Mesenteric fat pad (tissue), 1 donor: ENCODE data around the gene RBKS. TPM values are rescaled to one million over a fixed set of nuclear protein-coding genes. Genes with fewer than 3 reads are reported as not detected.

Experiments used
- DNase-seq: peaks from one replicate; pipeline ENCODE4 v3.0.0-alpha.2; 2020; ENCODE audit warnings: low spot score
- long read RNA-seq: library from polyadenylated mRNA; unstranded; transcript quantifications from one replicate; pipeline ENCODE4 v2.0.0, GENCODE V29; 2020
- total RNA-seq: library from RNA; stranded (reverse); fragmentation: NEBNext Ultra II Directional; extraction: Animal tissue kit (Norgen Biotek cat#: 25700); gene quantifications from one replicate; pipeline ENCODE4 v1.2.1, GENCODE V29; 2021
- donor health status: DM: yes; HTN: yes; CAD: no.

The RBKS gene
- total RNA-seq: 6.5 TPM
- long read RNA-seq, partial matches to known transcripts: 1 of 4 reads
- long read RNA-seq, other reads (novel, unspliced or antisense): 0 of 4 reads

DNA sequence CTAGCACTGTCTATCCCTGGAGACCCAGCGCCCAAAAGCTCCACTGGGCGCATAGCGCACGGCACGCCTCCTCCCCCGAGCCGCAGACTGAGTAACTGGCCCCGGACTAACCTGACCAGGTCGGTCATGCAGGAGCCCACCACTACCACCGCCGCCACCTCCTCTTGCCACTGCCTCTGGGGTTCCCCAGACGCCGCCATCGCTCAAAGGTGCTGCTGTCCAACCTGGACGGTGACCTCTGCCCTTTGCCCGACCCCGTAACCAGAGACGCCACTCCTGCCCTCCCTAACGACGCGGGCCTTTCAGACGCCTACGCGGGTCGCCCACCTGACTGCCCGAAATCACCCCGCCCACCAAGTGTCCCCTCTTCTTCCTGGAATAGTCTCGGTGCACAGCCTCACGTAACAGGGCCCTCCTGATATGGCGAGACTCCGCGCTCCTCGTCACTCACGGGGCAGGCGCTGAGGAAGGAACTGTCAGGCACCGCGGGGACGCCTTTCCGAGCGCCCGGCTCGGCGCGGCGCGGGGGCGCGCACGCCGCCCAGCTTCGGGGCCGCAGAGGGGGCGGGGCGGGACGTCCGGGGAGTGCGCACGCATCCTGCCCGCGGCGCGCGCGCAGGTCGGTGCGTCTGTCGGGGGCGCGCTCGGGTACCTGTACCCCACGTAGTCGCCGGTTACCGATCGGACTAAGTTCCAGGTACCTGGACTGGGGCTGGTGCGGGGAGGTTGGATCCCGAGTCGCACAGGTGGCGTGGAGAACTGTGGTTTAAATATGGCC is at the start of gene RBKS, which contains the start of gene BABAM2:
Gene RBKS (minus strand): TSS at position 242 of the 778 bp plus-strand sequence. CDS start 42 bp downstream, at position 200.
Gene BABAM2 (plus strand): TSS at position 584 of the 778 bp plus-strand sequence. CDS start 3,828 bp downstream, outside the sequence.
- peak; percentile 97 for DNase-seq

DNA sequence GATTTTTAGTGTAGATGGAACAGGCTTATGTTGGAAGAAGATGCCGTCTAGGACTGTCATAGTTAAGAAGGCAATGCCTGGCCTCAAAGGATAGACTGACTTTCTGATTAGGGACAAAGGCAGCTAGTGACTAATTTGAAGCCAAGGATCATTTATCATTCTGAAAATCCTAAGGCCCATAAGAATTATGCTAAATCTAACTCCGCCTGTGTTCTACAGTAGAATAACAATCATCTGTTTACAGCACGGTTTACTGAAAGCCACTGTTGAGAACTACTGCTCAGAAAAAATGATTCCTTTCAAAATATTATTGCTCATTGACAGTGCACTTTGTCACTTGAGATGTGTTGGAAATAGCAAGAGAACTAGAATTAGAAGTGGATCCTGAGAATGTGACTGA is 44.8 kb upstream of the RBKS start:
- no peak for DNase-seq

DNA sequence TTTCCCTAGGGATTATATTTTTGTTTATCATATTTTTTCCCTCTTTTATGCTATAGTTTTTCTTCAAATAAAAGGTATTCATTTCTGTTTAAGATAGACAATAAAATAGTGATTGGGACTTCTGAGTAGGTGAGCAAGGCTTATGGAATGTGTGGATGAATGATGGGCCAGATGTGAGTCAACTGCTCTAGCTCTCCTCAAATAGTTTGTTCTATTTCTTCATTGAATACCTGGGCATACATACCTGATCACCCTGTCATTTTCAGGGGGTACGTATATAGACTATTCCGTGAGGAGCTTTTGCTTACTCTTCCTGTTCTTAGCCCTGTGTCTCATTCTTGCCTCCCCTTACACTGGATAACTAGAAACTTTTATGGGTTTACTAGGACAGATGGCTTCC is 42.2 kb upstream of the RBKS start:
- no peak for DNase-seq

DNA sequence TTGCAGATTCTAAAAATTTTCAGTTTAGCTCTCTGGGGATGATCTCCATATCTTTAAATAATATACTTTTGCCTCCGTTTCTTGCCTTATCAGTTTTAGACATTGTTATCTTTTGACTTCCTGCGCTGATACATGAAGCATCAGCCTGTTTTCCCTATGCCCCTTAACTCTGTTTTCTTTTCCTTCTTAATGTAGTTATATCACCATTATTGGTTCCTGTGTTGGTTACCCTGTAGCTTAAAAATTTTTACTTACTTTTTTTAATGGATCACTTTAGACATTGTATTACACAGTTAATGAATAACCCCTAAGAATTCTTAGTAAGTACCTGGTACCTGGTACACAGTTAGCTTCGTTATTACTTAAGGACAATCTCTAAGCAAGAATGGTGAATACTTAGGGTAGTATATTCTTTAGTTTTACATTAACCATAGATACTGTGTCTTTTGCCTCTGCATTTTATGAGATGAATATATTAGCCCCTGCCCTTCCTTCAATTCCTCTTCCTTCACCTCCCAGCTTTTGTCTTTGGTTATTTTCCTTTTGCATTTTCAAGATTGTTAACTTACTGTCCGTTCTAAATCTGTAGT is 41.3 kb upstream of the RBKS start:
- DNase-seq: no peak

DNA sequence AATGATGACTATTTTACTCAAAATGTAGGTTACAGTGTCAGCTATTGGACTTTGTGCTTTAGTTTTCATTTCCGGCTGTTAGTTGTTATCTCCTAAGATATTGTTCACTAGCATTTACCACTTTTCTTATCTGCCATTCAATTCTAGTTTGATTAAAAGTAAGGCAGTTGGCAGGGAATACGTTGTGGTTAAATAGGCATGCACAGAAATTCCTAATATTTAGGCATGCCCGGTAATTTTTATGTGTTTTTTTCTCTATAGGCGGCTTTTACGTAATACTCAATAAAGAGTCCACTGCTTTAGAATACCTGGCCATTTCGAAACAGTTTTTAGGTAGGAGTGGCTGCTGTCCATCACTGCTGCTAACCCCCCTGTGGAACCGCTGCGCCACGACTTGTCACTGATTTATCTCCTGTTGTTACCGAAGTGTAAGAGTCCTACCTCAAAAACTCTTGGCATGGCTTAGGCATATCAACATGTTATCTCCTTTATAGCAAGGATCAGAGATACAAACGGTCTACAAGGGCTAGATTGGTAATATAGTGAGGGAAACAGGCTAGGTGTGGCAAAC is 39.8 kb upstream of the RBKS start:
- DNase-seq: no peak

DNA sequence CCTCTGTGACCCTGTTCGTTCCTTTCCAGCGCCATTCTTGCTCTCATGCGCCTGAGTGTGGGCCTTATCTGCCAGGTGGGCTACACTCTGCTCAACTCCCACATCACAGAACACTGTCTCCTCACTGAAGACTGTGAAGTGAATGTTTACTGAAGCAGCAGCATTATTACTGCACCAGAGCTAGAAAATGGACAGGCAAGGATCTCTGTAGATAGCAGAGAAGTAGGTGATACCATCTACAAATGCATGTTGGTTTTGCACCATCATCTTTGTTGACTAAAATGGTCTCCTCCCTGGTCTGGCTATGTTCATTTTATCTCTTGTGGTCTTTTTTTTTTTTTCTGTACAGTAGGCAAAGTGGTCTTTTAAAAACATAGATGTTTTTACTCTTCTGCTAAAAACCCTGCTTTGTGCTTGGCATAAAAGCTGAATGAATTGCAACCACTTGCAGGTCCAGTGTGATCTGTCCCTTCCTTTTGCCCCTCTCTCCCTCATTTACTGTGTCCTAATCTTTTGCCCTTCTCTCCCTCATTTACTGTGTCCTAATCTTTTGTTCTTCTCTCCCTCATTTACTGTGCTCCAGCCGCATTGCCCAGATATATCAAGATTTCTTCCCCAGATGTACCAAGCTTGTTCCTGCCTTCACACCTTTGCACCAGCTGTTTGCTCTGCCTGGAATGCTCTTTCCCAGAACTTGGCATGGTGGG is 35.7 kb upstream of the RBKS start:
- no peak for DNase-seq

DNA sequence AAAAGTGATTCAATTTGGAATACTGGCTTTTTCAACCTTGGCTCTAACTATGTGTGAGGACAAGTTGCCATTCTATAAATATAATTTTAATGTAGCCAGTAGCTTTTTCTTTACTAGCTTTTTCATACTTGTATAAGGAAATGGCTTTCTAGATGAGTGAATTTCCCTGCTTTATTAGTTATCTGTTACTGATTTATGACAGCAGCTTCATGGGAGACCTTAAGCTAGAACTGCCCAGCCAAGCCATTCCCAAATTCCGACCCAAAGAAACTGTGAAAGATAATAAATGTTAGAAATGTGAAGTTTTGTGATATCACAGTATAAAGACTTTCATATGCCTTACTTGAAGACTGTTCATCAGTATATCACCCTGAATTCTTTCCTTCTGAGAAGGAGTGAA is 32.7 kb upstream of the RBKS start:
- DNase-seq: no peak

DNA sequence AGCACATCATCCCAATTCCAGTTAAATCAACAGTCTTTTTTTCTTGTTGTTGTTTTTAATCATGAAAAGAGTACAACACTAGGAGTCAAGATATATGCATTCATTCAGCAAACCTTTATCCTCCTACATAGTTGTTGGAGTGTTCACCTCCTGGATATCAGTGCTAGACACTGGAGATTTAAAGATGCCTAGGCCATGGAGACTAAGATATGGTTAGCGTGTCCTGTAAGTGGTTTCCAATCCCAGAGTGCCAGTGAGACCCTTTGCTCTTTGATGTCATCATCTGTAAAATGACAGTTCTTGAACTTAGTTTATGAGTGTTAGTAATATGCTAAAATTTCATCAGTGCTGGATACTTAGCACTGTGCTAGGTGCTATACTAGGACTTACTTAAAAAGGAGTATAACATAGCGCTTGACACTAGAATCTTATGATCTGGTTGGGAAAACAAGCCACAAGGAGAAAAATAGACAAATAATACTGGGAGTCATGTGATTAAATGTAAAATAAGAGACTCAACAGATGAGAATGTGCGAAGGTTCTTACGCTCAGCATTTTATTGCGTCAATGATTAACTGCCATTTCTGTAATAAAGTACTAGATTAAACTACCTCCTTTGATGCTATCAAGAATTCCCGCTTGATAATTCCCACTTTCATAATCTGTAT is 31.8 kb upstream of the RBKS start:
- no peak for DNase-seq

DNA sequence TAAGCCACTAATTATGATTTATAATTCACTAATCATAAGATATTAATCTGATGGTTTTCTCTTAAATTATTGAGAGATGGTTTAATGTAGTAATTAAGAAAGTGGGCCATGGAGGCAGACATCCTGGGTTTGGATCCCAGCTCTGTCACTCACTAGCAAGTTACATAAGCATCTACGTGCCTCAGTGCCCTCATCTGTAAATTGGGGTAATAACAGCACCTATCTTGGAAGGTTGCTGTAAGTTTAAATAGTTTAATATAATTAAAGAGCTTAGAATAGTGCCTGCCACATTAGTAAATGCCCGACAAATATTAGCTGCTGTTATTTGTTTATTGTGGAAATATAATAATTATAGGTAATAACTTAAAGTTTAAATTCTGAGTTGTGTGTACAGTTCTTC is 31.2 kb upstream of the RBKS start:
- no peak for DNase-seq

DNA sequence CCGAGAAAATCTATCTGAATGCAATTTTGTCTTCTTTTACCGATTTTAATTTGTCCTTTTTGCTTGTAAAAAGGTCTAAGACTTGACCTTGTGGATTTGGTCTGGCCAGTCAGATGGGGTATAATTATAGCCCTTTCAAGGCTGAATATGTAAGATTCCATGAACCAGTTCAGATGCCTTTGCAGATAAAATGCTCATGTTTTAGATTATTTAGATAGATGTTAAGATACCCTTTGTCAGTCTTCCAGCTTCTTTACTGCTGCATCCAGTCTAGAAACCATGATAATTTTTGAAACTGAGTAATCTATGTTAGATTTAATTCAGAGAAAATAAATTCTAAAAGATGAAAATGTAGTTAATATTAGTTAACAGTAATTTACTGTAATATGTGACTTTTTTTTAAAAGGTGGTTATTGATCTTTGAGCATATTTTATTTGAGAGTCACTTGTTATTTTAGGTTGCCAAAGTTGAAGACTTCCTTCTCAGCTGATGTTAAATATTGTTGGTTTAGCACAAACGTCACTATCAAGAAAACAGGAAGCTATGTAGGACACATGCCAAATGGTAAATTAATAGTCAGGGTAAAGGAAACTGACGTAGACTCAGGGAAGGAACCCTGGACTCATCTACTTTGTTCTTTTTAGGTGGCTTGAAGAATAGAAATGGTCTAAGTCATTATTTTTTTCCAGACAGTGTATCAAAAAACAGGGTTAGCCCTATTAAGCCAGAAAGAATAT is 30.1 kb upstream of the RBKS start:
- DNase-seq: no peak

DNA sequence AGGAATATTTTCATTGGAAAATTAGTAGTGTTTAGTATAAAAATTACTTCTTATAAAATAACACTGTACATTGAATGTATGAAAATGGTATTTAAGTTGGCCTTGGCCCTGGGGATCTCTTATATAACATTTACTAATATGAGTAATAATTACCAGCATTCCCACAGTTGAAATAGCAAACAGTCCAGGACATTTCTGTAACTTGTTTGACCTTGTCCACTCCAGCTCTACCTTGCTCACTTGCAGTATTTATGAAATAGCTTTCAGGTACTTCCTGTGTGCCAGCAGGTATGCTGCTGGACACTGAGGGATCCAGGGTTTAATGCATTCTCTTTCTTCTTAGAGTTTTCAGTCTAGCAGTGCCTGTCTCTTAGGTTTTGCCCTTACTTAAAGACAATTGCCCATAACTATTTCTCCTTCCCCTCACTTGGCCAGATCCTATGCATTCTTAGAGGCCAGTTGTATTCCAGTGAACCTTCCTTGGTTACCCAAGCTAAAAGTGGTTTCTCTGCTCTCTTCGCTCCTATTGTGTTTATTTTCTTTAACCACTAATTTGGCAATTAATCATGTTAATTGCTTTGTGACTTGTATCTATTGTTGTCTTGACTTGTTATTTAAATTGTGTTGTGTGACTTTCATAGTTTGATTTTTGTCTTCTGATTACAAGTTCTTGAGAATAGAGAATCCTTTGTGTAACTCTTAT is 26.3 kb upstream of the RBKS start:
- DNase-seq: no peak

DNA sequence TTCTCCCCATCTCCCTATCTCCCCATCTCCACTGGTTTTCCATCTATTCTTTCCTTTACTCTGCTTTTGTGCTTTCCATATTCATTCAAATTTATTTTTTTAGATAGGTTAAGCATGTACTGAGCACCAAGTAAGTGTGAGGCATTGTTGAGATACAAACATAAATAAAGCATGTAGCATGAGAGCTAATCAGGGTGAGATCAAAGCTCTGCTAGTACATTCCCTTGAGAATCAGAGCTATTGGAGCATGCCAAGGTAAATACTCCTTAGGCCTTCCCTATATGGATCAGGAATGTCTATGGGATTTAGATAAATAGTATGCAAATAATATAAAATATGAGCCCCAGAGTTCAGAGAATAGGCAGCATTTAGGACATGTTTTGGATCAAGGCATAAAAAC is 25.7 kb upstream of the RBKS start:
- no peak for DNase-seq

DNA sequence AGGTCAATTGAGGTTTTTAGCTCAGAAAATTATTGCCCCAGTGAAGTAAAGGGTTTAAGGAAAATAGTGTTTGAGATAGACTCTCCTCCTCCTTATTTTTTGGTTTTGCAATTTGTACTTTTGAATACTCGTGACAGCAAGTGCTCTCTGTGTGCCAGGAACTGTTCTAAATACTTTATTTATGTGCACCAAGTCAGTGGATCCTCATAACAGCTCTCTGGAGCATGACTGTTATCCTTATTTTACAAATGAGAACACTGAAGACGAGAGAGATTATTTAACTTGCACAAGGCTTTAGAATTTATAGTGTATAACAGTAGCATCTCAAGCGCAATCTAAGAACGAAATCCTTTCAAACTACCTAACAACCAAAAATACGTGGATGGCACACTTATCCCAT is 25.0 kb upstream of the RBKS start:
- DNase-seq: no peak

DNA sequence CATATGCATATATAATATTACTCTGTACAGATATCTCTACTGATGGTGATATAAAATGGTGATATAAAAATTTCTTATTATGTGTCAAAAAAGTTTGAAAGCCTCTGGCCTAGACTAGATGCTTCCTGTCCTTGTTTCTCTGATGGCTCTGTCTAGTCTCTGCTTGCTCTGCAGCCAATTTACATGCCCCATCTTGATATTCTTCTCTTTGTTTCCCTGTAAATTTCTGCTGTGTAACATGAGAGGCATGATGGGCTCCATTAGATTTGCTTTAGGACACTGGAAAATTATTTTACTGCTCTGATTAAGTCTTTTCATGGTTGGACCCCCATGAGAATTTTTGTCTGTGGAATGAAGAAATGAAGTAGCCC is 24.6 kb upstream of the RBKS start:
- DNase-seq: no peak

DNA sequence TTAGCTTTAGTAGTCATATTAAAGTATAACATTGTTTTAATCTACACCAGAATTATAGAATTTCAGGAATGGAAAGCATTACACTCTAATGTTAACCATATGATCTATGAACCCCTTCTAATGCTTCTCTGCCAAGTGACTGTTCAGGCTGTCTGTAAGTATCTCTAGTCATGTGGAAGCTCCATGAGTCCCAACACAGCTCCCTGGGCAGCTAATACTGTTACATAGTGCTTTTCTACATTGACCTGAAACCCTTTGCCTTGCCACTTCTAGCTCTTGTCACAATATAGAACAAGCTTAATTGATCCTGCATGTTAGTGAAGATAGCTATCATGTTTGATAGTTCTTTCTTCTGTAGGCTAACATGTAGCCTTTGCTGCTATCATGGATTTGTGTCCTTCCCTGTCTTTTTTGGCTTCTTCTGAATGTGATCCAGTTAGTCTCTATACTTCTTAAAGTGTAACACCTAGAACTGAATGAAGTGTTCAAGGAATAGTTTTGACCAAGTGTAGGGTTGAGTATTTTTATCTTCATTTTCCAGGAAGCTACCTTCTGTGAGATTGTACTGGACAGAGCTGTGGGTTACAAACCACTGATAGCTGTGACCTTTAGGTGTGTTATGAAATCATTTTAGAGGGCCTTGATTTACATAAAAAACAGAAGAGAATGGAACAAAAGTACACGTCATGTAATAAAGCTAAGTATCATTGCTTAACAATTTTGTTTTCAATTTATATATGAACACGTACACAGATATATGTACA is 24.0 kb upstream of the RBKS start:
- DNase-seq: no peak

DNA sequence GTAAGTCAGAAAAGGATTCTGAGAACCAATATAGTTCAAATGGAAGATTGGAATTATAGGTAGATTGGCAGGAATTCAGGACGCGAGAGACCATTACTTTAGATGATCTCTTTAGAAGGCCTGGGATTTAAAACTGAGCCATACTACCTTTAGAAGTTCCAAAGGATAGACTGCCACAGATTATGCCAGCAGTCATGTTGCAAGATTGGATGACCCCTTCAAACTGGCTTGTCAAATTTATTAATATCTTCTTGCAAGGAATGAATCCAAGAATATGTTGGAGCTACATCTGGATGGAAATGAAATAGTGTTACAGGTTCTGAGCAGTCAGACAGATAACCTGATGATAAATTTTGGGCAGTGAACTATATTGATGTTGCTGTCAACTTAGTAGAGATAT is 22.3 kb upstream of the RBKS start:
- no peak for DNase-seq

DNA sequence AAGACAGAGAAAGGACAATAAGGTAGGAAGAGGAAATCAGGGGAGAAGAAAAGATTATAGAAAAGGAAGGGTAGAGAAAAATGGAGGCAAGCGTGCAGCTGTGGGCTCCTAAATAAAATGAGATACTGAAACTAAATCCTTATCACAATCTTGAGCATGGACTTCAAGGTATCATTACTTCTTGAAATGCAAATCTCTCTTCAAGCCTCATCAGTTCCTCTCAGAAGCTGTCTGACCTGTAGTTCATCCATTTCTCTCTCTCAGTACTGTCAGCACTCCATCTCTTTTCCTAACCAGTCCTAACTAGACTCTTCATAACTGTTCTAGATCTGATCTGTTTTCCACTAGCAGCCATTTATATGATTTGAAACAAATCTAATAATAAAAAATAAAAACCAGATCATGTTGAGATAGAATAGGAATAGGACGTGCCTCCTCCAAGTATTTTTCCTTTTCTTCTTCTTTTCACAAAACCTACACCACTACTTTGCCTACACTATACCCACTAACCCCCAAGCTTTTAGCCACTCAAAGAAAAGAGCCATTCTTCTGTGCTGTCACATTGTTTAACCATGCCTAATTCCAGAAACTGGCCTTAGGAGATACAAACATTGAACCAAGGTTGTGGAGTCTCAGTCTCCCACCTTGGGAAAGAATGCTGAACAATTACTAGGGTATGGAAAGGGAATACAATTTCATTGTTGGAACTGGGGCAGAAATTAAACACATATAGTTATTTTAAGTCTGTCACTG is 21.4 kb upstream of the RBKS start:
- no peak for DNase-seq

DNA sequence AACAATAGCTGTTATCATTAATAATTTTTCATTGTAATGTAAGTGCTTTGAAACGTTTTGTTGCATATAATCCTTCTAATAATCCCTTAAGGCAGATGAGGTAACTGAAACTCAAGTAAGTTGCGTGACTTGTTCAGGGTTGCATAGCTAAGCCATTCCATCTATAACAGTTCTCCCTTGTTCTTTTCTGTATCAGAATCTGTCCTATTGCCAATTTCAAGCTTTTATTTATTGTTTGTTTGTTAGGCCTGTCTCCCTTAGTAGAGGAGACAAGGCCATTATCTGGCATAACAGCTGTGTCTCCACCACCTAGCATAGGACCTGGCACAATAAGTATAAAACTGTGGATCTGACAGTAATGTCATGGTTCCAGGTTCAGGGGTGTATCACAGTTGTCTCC is 19.7 kb upstream of the RBKS start:
- no peak for DNase-seq

DNA sequence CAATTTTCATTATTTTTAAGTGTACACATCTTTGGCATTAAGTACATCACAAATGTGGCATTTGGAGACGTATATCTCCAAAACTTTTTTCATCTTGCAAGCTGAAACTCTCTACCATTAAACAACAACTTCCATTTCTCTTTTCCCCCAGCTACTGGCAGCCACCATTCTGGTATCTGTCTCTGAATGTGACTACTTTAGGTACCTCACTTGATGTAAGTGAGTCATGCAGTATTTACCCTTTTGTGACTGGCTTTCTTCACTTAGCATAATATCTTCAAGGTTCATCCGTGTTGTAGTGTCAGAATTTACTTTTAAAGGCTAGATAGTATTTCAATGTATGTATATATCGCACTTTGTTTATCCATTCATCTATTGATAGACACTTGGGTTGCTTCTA is 17.4 kb upstream of the RBKS start:
- DNase-seq: no peak
